Renal cortical epithelial cell (primary cell): Measurements from ENCODE around the gene DNAJB8. TPM values are rescaled to one million over a fixed set of nuclear protein-coding genes. Genes with fewer than 3 reads are reported as not detected.

Experiments
- total RNA-seq: library from RNA; depleted of rRNA; stranded (reverse); fragments of >200 nt; gene quantifications from 2 replicates; pipeline ENCODE4 v1.2.3, GENCODE V29; 2014

The DNAJB8 gene
- total RNA-seq, 1 donor from 2014 or later, result not detected

Other genes starting within 250 kb of the DNAJB8 start
- 1.6 and 4.3 TPM in 2 replicates for gene GATA2, start 26.3 kb upstream of the DNAJB8 start, total RNA-seq
- 339 and 570 TPM in 2 replicates for gene RPN1, start 183.9 kb upstream of the DNAJB8 start, total RNA-seq